ENCODE results near the gene MUCL3.

DNA sequence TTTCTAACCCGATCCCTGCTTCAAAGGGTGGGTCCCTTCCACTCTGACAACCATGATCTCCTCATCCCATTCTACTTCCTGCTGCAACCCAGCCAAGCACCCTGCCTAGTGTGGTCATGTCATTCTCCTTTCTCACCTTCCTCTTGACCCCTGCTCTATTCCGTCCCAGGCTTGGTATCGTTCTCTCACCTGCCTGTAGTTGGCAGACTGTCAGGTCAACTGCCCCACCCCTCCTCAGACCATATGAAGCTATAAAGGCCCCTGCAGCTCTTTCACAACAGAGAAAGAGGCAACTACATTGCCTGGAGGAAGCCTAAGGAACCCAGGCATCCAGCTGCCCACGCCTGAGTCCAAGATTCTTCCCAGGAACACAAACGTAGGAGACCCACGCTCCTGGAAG is 42.7 kb downstream of the MUCL3 start, which contains the start of gene MUC21:
- TF ChIP-seq POLR2A (IDR thresholded peaks at IDR 0.05): no peak
- TF ChIP-seq, protein P1, sequence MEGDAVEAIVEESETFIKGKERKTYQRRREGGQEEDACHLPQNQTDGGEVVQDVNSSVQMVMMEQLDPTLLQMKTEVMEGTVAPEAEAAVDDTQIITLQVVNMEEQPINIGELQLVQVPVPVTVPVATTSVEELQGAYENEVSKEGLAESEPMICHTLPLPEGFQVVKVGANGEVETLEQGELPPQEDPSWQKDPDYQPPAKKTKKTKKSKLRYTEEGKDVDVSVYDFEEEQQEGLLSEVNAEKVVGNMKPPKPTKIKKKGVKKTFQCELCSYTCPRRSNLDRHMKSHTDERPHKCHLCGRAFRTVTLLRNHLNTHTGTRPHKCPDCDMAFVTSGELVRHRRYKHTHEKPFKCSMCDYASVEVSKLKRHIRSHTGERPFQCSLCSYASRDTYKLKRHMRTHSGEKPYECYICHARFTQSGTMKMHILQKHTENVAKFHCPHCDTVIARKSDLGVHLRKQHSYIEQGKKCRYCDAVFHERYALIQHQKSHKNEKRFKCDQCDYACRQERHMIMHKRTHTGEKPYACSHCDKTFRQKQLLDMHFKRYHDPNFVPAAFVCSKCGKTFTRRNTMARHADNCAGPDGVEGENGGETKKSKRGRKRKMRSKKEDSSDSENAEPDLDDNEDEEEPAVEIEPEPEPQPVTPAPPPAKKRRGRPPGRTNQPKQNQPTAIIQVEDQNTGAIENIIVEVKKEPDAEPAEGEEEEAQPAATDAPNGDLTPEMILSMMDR (IDR thresholded peaks at IDR 0.05): no peak
